Forelimb muscle (tissue), 1 donor: Measurements from ENCODE around the gene PPM1L. TPM values are rescaled to one million over a fixed set of nuclear protein-coding genes. Genes with fewer than 3 reads are reported as not detected.

Experiments
- DNase-seq: peaks from one replicate; pipeline ENCODE4 v3.0.0-alpha.2; 2013; ENCODE audit warnings: low read depth
- polyA plus RNA-seq: library from polyadenylated mRNA; unstranded; fragments of 120-200 nt; gene quantifications from one replicate; pipeline ENCODE4 v1.2.1, GENCODE V29; 2013; ENCODE audit not compliant: insufficient read length

PPM1L gene
- polyA plus RNA-seq, 1 donor: 10.0 TPM

DNA sequence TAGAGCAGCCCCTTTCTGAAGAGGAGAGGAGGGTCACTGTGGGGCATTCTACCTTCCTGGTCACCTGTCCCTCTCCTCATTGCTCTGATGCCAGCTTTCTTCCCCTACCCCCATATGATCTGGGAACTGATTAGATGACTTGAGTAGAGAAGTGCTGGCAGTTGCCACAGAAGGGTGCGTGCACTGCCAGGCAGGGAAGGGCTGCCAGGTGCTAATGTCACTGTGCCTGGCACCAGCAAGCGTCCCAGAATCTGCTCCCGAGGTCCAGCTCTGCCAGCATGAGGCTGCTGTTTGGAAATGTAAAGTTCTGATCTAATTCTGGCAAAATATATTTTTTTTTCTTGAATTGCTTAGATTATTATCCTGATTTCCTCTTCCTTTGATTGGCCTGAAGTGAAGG lies 52.8 kb downstream of the PPM1L start:
- no peak for DNase-seq

- DNase-seq: no peak
Observed at GRCh38 chr3:160809453-160809852, 53.4 kb downstream of the PPM1L start.

DNA sequence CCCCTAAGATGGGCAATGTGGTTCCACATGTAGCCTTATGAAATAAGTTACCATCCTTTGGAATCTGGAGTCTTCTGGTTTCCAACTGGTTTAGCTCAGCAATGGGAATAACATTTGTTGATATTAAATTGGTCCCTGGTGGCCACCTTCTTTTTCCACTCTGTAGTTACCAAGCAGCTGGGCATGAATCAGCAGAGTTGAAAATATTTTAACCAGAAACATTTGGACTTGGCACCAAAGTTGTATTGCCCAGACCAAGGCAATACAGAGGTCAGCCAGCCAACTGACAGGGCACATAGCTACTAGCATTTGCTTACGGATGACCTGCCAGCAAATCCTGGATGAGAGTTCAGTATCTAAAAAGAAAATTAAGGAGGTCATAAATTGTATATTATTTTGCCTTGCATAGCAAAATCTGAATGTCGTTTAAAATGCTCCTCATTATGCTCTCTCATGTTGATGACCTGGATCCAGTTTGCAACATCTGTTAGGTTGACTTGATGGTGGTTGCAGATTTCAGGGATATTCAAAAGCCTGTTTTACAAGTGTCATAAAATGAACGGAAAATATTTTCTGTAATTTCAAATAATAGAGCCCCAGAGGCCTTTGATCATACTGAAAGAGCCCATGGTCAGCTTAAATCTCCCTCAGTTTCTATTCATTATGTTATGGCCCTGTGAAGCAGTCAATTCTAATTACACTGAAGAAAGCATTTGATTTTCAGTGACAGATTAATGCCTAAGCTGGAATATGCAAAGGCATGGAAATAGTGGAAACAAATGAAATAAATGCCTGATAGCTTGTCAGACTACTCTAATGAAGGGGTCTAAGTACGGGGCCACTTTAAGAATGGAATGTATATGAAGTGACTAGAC lies 54.6 kb downstream of the PPM1L start:
- no peak for DNase-seq

GRCh38 chr3:160811237-160811548 lies 55.2 kb downstream of the PPM1L start:
- DNase-seq: no peak

GRCh38 chr3:160812304-160812703 lies 56.3 kb downstream of the PPM1L start:
- no peak for DNase-seq

DNA sequence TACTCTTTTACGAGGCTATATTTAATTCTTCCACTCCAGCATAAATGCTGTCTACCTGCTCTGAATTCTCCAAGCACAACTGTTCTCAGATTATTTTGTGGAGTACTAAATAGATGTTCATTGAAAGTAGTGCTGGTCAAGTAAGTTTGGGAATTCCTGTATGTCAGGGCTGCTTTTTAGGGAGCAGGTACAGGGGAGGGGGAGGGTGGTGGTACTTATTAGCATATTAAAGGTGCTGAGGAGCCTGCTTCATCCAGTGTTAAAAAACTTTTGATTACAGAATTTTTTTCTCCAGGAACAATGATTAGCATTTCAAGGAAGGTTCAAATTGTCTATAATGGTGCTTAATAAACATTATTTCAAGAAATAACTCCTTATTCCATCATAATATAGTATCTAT lies 59.2 kb downstream of the PPM1L start:
- DNase-seq: no peak

GRCh38 chr3:160820022-160820421 lies 64.0 kb downstream of the PPM1L start:
- DNase-seq: no peak

GRCh38 chr3:160820430-160820829 lies 64.4 kb downstream of the PPM1L start:
- DNase-seq: no peak

GRCh38 chr3:160822936-160823335 lies 66.9 kb downstream of the PPM1L start:
- DNase-seq: no peak

DNA sequence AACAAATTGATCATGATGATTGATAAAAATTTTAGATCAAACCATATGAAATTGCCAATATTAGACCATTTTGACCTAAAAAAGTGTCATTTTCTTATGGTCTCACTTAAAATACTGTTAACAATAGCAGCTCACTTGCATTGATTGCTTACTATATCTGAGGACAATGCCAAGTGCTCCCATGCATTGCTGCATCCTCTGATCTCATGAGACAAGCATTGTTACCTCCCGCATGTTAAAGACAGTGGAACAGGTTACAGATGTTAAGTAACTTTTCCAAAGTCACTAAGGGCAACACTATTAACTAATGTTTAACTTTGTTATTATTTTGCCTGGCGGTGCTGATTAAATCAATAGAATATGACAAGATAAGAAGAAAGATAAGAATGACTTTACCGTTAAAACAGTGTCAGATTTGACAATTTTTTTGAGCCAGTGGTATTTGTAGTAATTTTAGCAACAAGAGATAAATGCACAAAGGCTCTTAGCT lies 69.3 kb downstream of the PPM1L start:
- no peak for DNase-seq

DNA sequence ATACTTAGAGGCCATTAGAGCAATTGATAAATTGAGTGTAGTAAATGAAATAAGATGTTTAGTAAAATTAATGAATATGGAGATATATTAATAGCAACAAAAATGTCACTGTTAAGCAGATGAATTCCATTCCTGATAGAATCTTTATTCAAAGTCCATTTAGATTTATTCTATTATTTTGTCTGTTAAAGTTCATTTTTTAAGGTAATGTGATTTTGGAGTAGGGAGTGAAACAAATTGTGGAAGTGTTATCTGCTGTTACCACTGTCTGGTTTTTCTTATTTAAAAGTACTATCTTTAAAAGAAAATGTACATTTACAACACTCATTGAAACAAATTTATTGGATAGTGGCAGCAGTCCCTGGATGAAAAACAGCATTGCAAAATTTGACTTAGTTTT lies 70.4 kb downstream of the PPM1L start:
- no peak for DNase-seq

DNA sequence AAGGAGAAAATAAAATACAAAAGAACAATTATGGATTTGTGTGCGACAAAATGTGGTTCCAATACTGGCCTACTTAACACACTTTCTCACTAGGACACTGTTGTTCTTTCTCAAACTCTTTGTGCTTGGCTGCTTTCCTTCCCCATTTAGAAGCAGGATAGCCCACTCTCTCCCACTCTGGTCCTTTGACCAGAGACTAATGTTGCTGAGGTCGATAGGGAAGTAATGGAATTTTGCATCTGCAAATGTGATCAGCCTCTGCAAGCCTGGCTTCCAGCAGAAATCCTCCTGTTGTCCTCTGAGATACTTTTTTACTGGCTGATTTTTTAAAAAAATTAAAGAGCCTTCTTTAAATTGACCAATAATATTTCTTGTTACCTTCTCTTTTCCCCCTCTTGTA lies 71.0 kb downstream of the PPM1L start:
- no peak for DNase-seq

DNA sequence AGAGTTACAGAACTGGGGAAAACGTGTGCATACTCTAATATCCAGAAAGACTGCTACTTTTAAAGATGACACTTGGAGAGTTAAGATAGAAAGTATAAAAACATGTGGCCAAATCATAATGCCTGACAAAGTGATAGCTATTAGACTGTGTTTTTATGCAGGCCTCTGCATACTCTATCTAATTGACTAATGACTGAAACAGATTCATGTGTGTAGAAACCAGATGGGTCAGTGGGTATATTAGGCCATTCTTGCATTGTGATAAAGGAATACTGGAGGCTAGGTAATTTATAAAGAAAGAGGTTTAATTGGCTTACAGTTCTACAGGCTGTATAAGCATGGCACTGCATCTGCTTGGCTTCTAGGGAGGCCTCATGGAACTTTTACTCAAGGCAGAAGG lies 71.5 kb downstream of the PPM1L start:
- DNase-seq: no peak

- no peak for DNase-seq
Observed at GRCh38 chr3:160828880-160829279, 72.8 kb downstream of the PPM1L start.

DNA sequence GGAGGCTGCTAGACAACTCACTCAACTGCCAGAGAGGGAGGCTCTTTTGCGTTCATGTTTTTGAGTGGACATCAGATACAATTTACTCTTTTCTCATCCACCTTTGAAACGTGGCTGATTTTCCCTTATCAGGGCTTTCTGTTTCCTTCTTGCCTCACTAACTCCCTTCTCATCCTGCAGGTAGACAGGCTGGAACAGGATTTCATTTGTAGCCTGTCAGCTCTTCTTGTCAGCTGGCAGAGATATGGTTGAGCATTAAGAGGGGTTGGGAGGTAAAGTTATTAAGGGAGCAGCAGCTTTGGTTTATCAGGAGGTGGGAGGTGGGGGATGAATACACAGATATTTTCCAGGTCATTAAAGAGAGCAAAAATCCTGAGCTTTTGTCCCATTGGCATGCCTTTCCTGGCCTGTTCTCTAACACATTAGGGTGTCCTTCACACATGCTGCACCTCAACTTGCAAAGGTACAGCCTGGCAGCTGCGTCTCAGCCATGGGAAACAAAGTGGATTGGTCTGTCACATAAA lies 73.5 kb downstream of the PPM1L start:
- DNase-seq: no peak

DNA sequence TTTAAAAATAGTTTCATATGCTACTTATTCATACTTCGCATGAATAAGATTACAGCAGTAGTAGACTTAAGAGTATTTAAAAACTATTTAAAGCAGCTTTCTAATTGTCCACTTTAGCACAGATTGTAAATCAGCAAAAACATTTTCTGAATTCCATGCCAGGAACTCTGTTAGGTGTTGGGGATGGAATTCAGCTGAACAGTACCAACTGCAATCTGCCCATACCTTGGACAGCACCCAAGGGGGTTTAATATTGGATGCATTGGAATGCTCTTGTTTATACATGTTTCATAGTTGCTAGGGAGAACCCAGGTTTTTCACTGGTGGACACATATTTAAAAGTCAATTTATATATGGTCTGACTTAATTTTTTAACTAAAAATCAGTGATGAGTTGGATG lies 74.8 kb downstream of the PPM1L start:
- DNase-seq: no peak

DNA sequence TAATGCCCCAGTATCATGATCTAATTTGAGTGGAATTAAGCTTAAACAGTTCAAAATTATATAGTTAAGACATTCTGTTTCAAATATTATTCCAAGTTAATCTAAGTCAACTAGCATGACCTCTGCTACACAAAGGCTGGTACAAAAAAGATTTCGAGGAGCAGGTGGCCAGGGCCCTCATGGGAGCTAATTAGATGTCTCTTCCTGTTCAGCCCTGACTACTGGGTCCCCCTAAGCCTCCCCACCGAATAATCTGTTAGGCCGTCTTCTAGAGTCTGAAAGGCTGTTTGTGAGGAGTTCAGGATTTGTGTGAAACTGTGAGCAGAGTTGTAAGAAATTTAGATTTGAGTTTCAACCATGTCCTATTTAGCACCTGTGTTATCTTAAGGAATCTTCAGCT lies 75.4 kb downstream of the PPM1L start:
- no peak for DNase-seq

- no peak for DNase-seq
Observed at GRCh38 chr3:160837394-160837980, 81.5 kb downstream of the PPM1L start.

DNA sequence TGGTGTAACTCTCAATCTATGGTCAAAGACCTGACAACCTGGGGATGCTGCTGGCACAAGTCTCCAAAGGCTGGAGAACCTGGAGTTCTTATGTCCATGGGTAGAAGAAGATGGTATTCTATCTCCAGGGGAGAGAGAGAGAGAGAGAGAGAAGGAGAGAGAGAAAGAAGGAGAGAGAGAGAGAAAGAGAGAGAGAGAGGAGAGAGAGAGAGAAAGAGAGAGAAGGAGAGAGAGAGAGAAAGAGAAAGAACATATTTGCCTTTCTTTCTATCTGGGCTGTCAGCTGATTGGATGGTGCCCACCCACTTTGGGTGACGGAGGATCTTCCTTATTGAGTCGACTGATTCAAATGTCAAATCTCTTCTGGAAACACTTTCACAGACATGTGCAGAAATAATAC lies 84.6 kb downstream of the PPM1L start:
- no peak for DNase-seq

DNA sequence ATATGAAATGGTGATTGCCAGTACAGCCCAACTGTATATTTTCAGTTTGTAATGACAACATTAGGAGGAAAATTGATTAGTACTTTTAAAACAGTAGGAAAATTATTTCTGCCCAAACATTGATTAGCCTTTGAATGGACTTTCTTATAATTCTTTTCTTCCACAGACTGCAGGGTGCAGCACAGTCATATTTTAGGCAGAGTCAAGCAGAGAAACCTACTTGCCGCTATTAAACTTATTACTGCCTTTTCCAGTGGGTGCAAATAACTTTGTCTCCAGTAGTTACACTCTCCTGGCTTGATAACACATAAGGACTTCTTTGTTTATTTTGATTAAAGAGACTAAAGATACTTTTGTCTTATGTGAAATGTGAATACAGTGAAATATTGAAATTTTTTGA lies 85.4 kb downstream of the PPM1L start:
- no peak for DNase-seq

DNA sequence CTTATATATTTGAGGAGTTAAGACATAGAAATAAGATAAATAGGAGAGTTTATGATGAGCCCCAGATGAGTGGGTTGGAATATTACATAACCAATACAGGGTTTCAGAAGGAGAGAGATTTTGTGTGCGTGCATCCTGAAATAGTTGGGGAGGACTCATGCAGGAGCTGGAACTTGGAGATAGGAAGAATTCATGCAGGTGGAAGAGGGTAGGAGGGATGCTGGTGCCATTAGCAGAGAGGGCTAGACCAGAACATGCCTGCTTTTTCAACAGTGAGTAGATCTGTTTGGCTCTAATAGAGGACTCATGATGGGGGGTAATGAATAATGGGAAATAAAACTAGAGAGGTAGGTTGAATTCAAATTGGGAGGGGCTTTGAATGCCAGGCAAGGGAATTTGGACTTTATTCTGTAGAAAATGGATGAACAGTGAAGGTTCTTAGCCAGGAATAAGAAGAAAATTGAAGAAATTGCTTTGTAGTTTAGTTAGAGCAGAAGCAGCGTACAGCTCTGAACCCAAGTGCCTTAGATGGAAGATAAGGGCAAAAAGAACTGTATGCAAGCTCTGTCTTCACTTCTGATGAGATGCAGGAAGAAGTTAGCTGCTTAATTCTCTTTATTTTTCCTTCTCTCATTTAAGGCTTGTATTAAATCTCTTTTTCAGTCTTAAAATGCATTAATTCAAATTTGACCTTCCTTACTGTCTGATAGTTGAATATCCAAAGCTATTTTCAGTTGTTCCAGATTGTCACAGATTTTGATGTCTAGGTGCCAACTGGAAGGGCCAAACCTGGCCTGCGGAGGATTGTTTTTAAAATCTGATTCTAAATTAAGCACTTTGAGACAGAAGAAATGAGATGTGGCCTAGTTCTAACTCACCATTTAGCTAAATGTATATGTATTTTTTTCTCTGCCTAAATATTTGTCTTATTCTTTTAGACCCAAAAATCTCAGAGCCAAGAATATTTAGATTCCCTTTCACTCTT lies 86.3 kb downstream of the PPM1L start:
- no peak for DNase-seq

DNA sequence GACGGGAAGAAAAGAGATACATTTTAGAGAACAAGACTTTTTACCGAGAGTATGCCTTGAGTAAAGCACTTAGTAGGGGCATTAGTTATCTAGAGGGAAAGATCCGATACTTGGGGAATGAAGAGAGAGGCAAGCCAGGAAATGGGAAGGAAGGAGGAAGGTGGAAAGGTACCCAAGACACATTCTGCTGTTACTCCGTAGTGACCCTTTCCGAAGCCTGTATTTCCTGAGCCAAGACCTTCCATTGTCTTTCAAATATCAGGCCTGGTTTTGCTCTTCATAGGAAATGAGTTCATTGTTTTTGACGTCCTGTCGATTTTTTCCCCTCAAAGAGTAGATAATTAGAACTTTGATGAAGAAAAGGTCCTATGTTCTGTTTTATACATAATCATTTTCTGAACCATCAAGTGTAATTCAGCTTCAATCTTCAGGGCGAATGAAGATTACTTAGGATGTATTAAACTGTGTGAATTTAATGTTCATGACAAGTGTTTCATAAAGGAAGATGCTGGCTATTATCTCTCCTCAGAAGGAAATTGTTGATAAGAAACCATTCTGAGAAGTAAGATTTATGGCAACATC lies 95.7 kb downstream of the PPM1L start:
- no peak for DNase-seq
